GM12865 (cell line): ENCODE measurements around the gene CCSAP.

Experiments
- DNase-seq: peaks from one replicate; pipeline ENCODE4 v3.0.0; 2010; ENCODE audit warnings: low read depth
- H3K4me3 ChIP-seq: 2 replicates; pipeline ENCODE4 v1.5.1; 2011; ENCODE audit warnings: mild to moderate bottlenecking, low read depth, low read length, control low read depth
- CTCF ChIP-seq: IDR thresholded peaks from 2 replicates; pipeline ENCODE4 v1.5.1; 2011; ENCODE audit warnings: low read length, control low read depth, low read depth, inconsistent platforms; ENCODE audit not compliant: insufficient read depth; ENCODE audit errors: missing control alignments

Gene CCSAP

GRCh38 chr1:229376521-229376920, 33.7 kb upstream of the CCSAP start:
- no peak overlapping the region for H3K4me3 ChIP-seq
- no peak for TF ChIP-seq CTCF
- DNase-seq, result no peak

DNA sequence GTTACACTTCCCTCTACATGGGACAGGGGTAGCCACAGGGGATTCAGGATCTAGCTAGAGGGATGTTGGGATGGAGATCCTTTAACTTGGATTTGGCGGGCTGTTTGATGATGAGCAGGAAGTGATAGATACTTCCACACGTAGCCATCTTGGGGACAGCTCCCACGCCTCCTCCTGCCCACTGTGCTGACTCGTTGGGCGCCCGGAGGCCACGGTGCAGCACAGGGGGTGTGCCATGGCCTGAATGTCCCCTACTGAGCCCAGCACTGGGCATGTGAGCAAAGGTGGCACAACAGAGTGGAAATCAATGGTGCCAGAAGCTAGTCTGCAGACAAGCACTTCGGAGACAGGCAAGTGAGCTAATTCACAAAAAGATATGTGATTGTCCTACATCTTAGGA, 31.6 kb upstream of the CCSAP start:
- no peak for TF ChIP-seq CTCF
- DNase-seq, result no peak
- H3K4me3 ChIP-seq, result no peak overlapping the region

DNA sequence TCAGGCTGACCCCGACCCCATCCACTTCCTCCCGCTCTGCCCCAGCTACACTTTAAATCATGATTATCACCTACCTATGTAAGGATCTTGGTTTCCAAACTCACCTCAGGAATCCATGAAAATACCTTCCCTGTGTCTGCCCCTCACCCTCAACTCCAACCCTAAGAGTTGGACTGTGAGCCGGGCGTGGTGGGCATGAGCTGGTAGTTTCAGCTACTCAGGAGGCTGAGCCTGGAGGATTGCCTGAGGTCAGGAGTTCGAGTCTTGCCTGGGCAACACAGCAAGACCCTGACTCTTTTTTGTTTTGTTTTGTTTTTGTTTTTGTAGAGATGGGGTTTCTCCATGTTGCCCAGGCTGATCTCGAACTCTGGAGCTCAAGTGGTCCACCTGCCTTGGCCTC, 30.5 kb upstream of the CCSAP start:
- no peak for TF ChIP-seq CTCF
- H3K4me3 ChIP-seq, result no peak overlapping the region
- no peak for DNase-seq

DNA sequence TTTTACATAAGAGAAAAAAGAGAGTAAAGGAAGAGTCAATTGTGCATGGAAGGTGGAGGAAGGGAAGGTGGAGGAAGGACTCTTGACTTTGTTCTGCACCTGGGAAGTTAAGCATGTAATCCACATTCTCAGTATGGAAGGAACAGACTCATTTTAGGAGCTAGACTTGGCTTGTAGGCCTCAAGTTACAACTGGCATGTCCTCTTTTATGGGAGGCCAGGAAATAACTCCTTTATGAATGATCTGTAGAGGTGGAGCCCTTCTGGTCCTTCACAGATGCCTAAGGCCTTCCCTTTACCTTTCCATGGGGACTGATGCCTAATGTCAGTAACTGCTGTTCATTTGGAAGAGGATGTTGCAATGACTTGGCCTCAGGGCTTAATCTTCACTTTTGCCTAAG, 29.4 kb upstream of the CCSAP start:
- no peak for DNase-seq
- no peak for TF ChIP-seq CTCF
- H3K4me3 ChIP-seq, result no peak overlapping the region

DNA sequence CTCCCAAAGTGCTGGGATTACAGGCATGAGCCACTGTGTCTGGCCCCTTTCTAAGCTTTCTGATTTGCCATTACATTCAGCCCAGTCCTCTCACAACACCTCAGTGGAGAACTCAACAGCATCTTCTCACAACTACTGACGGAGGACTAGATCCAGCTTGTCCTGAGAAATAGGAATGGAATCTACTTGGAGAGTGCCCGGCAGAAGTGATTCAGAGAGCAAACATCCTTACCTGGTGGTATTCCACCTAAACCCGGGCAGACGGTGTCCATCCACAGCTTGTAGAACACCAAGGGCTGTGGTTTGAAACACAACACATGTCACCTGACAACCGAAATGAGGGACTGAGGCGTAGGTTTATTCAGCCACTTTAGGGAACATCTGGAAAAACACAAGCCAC, 28.8 kb upstream of the CCSAP start:
- DNase-seq, result no peak
- H3K4me3 ChIP-seq, result no peak overlapping the region
- TF ChIP-seq CTCF, result no peak

GRCh38 chr1:229370601-229371021, 27.8 kb upstream of the CCSAP start:
- no peak overlapping the region for H3K4me3 ChIP-seq
- peak; percentile 50 for DNase-seq
- no peak for TF ChIP-seq CTCF

DNA sequence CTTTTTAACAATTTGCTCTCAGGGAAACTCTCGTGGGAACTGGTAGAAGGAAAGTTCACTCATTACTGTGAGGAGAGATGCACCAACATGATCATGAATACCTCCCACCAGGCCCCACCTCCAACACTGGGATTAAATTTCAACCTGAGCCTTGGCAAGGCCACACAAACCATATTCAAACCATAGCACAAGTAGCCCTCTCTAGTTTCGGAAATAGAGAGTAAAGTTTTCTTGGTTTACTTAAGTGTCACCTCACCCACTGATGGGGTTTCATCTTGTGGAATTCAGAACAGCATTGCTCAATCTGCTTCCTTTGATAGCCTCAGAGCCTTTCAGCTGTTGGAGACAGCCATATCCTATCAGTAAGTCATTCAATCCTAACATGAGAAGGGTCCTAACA, 25.5 kb upstream of the CCSAP start:
- peak; percentile 72 for DNase-seq
- TF ChIP-seq CTCF, result no peak
- no peak overlapping the region for H3K4me3 ChIP-seq
